Measurements from ENCODE around the gene SLC37A1. TPM values are rescaled to one million over a fixed set of nuclear protein-coding genes. Genes with fewer than 3 reads are reported as not detected.

The SLC37A1 gene
- total RNA-seq, 1 donor from 2014 or later = 28.9 TPM

DNA sequence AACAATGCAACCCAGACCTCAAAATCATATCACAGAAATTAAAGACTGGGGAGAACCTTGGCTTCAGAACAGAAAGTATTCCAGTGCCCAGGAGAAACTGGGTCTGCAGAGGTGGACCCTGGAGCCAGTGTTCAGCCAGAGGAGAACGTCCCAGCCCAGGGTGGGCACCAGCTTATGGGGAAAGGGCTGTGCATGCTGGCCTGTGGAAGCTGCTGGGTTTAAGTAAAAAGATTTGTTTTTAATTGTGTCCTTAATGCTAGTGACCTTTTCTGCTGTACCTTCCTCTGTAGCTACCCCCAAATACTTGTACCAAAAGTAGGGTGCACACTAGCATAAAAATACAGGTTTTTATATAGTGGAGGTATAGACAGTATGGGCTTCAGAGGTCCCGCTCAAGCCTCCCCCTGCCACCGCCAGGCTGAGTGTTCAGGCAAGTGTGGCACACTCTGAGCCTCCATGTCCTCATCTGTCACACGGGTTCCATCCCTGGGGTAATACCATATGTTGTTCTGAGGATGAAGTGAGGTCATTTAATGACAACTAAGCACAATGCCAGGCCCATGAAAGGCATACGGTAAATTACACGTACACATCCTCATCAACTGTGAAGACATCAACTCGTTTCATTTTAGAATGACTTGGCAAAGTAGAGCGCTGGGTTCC is 47.0 kb downstream of the SLC37A1 start:
- Histone ChIP-seq H3K4me3 (no peak overlapping the region), H3K36me3 (peaks cover 93% of the 10 kb centered on the region), H3K27me3 (ENCODE audit: low read depth) (no peaks in the 10 kb centered on the region), H3K27ac (no peak overlapping the region), H3K9me3 (no peaks in the 10 kb centered on the region), H3K4me1 (no peaks in the 10 kb centered on the region)
- no peak for DNase-seq
- intact Hi-C loops (cut with DNase I) = no loop called here
- no peak for TF ChIP-seq CTCF (IDR thresholded peaks at IDR 0.05)
- ATAC-seq = no peak

- peak; percentile 44 for DNase-seq
Measured at GRCh38 chr21:42561762-42562650, 48.4 kb downstream of the SLC37A1 start.

DNA sequence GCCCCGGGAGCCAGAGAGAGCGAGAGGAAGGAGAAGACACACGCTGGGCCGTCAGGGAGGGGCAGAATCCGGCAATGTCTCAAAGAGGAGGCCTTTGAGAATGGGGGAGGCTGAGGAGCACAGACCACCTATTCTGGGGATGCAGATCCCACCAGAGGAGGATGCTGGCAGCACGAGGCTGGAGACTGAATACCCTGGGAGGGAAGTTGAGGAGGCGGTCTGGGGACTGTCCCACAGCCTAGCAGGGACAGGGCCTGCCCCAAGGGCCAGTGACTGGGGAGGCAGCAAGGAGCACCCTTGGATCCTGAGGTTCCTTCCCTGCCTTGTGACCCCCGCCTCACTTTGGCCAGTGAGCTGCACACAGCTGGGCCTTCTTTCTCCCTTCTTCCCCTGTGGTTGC is 49.2 kb downstream of the SLC37A1 start:
- Histone ChIP-seq H3K9me3 (no peaks in the 10 kb centered on the region), H3K4me1 (peaks cover 14% of the 10 kb centered on the region), H3K4me3 (no peak overlapping the region), H3K36me3 (peaks cover 84% of the 10 kb centered on the region), H3K27ac (no peak overlapping the region), H3K27me3 (ENCODE audit: low read depth) (no peaks in the 10 kb centered on the region)
- ATAC-seq = no peak
- TF ChIP-seq CTCF (IDR thresholded peaks at IDR 0.05) = no peak
- intact Hi-C loops (cut with DNase I) = no loop called here
- DNase-seq = peak; percentile 33

More at GRCh38 chr21:42561762-42562650, 48.4 kb downstream of the SLC37A1 start:
- no peak for ATAC-seq
- TF ChIP-seq CTCF (IDR thresholded peaks at IDR 0.05) = no peak
- intact Hi-C loops (cut with DNase I) = no loop called here
- Histone ChIP-seq H3K9me3 (no peaks in the 10 kb centered on the region), H3K27ac (no peak overlapping the region), H3K36me3 (peaks cover 85% of the 10 kb centered on the region), H3K27me3 (ENCODE audit: low read depth) (no peaks in the 10 kb centered on the region), H3K4me1 (peaks cover 8% of the 10 kb centered on the region), H3K4me3 (no peak overlapping the region)

GRCh38 chr21:42563261-42563660 is 49.6 kb downstream of the SLC37A1 start:
- no peak overlapping the region for H3K27ac ChIP-seq
- H3K9me3 ChIP-seq = no peaks in the 10 kb centered on the region
- H3K27me3 ChIP-seq (ENCODE audit: low read depth) = no peaks in the 10 kb centered on the region
- peaks cover 83% of the 10 kb centered on the region for H3K36me3 ChIP-seq
- H3K4me1 ChIP-seq = peaks cover 14% of the 10 kb centered on the region
- no peak for ATAC-seq
- no peak for TF ChIP-seq CTCF (IDR thresholded peaks at IDR 0.05)
- intact Hi-C loops (cut with DNase I) = no loop called here
- peak; percentile 30 for DNase-seq
- H3K4me3 ChIP-seq = no peak overlapping the region

- no peak overlapping the region for H3K4me3 ChIP-seq
- H3K36me3 ChIP-seq = peaks cover 83% of the 10 kb centered on the region
- peaks cover 14% of the 10 kb centered on the region for H3K4me1 ChIP-seq
- ATAC-seq (no peak), DNase-seq (peak; percentile 38)
- H3K27ac ChIP-seq = no peak overlapping the region
- TF ChIP-seq CTCF (IDR thresholded peaks at IDR 0.05) = no peak
- H3K9me3 ChIP-seq = no peaks in the 10 kb centered on the region
- intact Hi-C loops (cut with DNase I) = no loop called here
- no peaks in the 10 kb centered on the region for H3K27me3 ChIP-seq (ENCODE audit: low read depth)
Measured at GRCh38 chr21:42563686-42564085, 50.0 kb downstream of the SLC37A1 start.
